ENCODE data around the gene DXO.
A peak's percentile ranks its signal among the peaks of the same experiment; 100 is the strongest.
"Not testable (repeated sequence)": the region's sequence is repeated elsewhere in the genome, so short reads cannot be mapped to it uniquely, and the experiment has no call there.

Gene DXO

GRCh38 chr6:31989363-31989762 lies 17.4 kb upstream of the DXO start:
- FAIRE-seq; DNase-seq (ENCODE audit: insufficient read length, low spot score): not testable (repeated sequence)

DNA sequence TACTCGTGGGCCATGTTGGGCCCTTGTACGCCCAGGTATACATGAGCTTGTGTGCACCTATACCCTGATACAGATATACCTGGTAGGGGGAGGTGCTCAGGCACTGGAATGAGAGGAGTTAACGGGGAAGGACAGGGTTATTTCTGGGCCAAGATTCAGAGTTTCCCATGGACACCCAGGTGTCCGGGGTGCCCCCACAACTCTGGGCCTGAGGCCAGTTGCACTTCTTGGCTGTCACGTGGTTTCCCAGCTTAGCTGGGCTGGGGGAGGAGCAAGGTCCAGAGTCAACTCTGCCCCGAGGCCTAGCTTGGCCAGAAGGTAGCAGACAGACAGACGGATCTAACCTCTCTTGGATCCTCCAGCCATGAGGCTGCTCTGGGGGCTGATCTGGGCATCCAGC lies 9.8 kb upstream of the DXO start, which contains the start of gene C4A:
Gene C4A (plus strand): TSS at position 314 of the 400 bp plus-strand sequence. CDS start 51 bp downstream, at position 365.
- not testable (repeated sequence) for FAIRE-seq; DNase-seq (ENCODE audit: insufficient read length, low spot score)

DNA sequence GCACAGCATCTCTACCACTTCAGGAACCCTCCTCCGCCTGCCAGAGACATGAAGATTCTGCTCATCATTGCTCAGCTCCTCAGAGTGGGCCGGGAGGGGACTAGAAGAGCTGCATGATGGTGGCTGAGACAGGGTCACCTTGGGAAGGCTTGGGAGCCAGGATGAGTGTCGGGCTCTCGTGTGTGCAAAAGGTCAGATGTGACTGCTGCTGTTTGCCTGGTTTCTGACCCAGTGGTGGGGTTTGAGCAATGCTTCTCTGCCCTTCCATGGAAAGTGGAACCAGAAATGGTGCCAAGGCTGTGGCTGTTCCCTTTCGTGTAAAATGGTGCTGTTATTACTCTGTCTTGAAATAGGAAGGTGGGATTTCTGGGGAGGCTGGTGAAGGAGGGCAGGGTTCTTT lies 9.1 kb upstream of the DXO start:
- not testable (repeated sequence) for DNase-seq (ENCODE audit: insufficient read length, low spot score); FAIRE-seq

DNA sequence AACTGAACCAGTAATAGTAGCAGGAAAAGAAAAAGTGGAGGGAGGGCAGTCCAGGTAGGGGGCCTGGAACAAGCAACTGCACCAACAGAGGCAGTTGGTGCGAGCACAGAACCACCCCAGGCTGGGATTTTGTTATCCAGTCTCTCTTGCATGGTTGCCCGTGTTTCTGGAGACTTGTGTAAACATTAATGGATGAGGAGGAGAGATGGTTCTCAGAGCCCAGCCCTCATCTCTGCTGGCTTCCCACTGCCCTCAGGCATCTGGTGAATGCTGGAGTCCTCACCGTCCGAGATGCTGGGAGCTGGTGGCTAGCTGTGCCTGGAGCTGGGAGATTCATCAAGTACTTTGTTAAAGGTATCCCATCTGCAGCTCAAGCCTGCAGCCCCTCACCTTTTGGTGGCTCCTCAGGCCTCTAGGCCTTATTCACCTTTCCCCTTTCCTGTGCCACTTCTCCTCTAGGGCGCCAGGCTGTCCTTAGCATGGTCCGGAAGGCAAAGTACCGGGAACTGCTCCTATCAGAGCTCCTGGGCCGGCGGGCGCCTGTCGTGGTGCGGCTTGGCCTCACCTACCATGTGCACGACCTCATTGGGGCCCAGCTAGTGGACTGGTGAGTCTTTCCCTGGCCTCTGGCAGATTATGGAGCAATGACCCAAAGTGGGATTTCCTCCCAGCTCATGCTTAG lies 8.4 kb upstream of the DXO start:
- DNase-seq (ENCODE audit: insufficient read length, low spot score): not testable (repeated sequence)

GRCh38 chr6:31979238-31979898 lies 7.4 kb upstream of the DXO start:
- TF ChIP-seq POLR2A (IDR thresholded peaks at IDR 0.05; ENCODE audit: low read depth, low read length) (no peak), POLR2AphosphoS5 (IDR thresholded peaks at IDR 0.05; ENCODE audit: low read depth, low read length) (no peak), POU2F2 (IDR thresholded peaks at IDR 0.05; ENCODE audit: low read depth, low read length) (no peak), TAF1 (IDR thresholded peaks at IDR 0.05; ENCODE audit: low read depth, low read length) (no peak), PAX5 (IDR thresholded peaks at IDR 0.05; ENCODE audit: insufficient read depth, low read length, severe bottlenecking) (no peak), SPI1 (IDR thresholded peaks at IDR 0.05; ENCODE audit: low read depth, low read length) (no peak)
- no peak for FAIRE-seq
- DNase-seq (ENCODE audit: insufficient read length, low spot score): no peak

More for the DNA sequence above, 8.4 kb upstream of the DXO start:
- not testable (repeated sequence) for FAIRE-seq

- DNase-seq (ENCODE audit: insufficient read length, low spot score): no peak
- TF ChIP-seq SPI1 (IDR thresholded peaks at IDR 0.05; ENCODE audit: low read depth, low read length): no peak
- no peak for FAIRE-seq
Measured at GRCh38 chr6:31978831-31979230, 6.9 kb upstream of the DXO start.

- DNase-seq (ENCODE audit: insufficient read length, low spot score) (no peak), FAIRE-seq (no peak)
- no peak for TF ChIP-seq POLR2A (IDR thresholded peaks at IDR 0.05; ENCODE audit: low read depth, low read length)
- no peak for TF ChIP-seq POLR2AphosphoS5 (IDR thresholded peaks at IDR 0.05; ENCODE audit: low read depth, low read length)
- TF ChIP-seq POU2F2 (IDR thresholded peaks at IDR 0.05; ENCODE audit: low read depth, low read length): no peak
- no peak for TF ChIP-seq TAF1 (IDR thresholded peaks at IDR 0.05; ENCODE audit: low read depth, low read length)
- no peak for TF ChIP-seq PAX5 (IDR thresholded peaks at IDR 0.05; ENCODE audit: insufficient read depth, low read length, severe bottlenecking)
- TF ChIP-seq SPI1 (IDR thresholded peaks at IDR 0.05; ENCODE audit: low read depth, low read length): no peak
Measured at GRCh38 chr6:31977816-31978431, 6.0 kb upstream of the DXO start.

DNA sequence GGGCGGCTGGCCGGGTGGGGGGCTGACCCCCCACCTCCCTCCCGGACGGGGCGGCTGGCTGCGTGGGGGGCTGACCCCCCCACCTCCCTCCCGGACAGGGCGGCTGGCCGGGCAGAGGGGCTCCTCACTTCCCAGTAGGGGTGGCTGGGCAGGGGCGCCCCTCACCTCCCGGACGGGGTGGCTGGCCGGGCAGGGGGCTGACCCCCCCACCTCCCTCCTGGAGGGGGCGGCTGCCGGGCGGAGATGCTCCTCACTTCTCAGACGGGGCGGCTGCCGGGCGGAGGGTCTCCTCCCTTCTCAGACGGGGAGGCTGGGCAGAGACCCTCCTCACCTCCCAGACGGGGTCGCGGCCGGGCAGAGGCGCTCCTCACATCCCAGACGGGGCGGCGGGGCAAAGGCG lies 4.1 kb upstream of the DXO start:
- FAIRE-seq; DNase-seq (ENCODE audit: insufficient read length, low spot score): not testable (repeated sequence)

DNA sequence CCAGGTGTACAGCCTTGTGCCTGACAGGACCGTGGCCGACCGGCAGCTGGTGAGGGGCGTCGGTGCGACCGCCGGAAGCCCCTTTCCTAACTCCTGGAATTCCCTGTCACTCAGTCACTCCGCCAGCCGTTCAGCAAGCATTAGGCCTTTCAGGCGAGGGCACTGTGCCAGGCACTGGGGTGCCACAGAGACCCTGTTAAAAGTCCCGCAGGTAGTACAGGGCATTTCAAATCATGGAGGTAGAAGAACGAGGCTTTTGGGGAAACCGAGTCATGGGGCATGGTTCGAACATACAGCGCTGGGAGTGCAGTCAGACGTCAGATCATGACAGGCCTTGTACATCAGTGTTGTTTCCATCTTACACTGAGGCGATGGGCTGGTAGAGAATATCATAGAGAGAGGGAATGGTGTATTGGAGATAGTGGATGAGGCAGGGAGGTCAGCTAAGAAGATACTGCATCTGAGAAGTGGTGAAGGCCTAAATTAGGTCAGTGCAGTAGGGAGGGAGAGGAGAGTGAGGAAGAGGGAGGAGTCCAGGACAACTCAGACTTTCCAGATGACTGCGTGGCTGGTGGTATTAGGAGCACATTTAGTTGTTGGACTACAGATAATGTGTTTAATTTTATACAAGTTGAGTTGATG lies 892 bp upstream of the DXO start:
- no peak for FAIRE-seq
- no peak for DNase-seq (ENCODE audit: insufficient read length, low spot score)
- TF ChIP-seq TAF1 (IDR thresholded peaks at IDR 0.05; ENCODE audit: low read depth, low read length): no peak
- TF ChIP-seq SPI1 (IDR thresholded peaks at IDR 0.05; ENCODE audit: low read depth, low read length): no peak
- no peak for TF ChIP-seq PAX5 (IDR thresholded peaks at IDR 0.05; ENCODE audit: insufficient read depth, low read length, severe bottlenecking)
- TF ChIP-seq POLR2AphosphoS5 (IDR thresholded peaks at IDR 0.05; ENCODE audit: low read depth, low read length): no peak
- TF ChIP-seq POU2F2 (IDR thresholded peaks at IDR 0.05; ENCODE audit: low read depth, low read length): no peak
- no peak for TF ChIP-seq POLR2A (IDR thresholded peaks at IDR 0.05; ENCODE audit: low read depth, low read length)

- no peak for FAIRE-seq
- DNase-seq (ENCODE audit: insufficient read length, low spot score): no peak
- peak; percentile 36 for TF ChIP-seq TAF1 (IDR thresholded peaks at IDR 0.05; ENCODE audit: low read depth, low read length)
- peak; percentile 43; the same call in 1 of the 2 replicates for TF ChIP-seq POLR2A (IDR thresholded peaks at IDR 0.05; ENCODE audit: low read depth, low read length)
- no peak for TF ChIP-seq SPI1 (IDR thresholded peaks at IDR 0.05; ENCODE audit: low read depth, low read length)
Measured at GRCh38 chr6:31971279-31971992, 502 bp downstream of the DXO start.

All from GM12891 (cell line).